KBM-7 (cell line): ENCODE results near the gene BCAN.
A peak's percentile ranks its signal among the peaks of the same experiment; 100 is the strongest.
"Not testable (repeated sequence)": the region's sequence is repeated elsewhere in the genome, so short reads cannot be mapped to it uniquely, and the experiment has no call there.

ENCODE experiments used
- DNase-seq: peaks from one replicate; pipeline ENCODE4 v3.0.0-alpha.2; 2015
- in situ Hi-C: fragments of 300-500 bp; cut with MboI; formaldehyde crosslinking; loops from 2 replicates; pipeline ENCODE4 v1.14.3; 2020; ENCODE audit warnings: low sequenced_read_pairs, low pct_unique_long_range_greater_than_20kb, mixed read lengths

BCAN gene

GRCh38 chr1:156612666-156613065 is 29.3 kb upstream of the BCAN start:
- in situ Hi-C loops: no loop called here

GRCh38 chr1:156615946-156616345 is 26.0 kb upstream of the BCAN start:
- in situ Hi-C loops: no loop called here
- no peak for DNase-seq

More at GRCh38 chr1:156612666-156613065, 29.3 kb upstream of the BCAN start:
- no peak for DNase-seq

DNA sequence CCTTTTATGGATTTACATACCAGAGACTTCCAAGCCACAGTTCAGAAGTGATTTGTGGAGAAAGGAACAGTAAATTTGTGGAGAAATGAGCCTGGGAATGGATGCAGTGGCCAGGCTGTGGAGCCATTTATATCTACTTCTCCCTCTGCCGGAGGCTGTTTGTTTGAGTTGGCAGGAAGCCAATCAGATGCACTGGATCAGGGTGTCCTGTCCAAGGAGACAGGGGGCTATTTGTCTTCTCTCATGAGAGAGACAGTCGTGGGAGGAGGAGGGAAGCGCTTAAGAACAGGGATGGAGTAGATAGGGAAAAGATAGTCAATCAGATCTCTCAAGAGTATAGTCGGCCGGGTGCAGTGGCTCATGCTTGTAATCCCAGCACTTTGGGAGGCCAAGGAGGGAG is 25.5 kb upstream of the BCAN start:
- DNase-seq: no peak
- in situ Hi-C loops: no loop called here

DNA sequence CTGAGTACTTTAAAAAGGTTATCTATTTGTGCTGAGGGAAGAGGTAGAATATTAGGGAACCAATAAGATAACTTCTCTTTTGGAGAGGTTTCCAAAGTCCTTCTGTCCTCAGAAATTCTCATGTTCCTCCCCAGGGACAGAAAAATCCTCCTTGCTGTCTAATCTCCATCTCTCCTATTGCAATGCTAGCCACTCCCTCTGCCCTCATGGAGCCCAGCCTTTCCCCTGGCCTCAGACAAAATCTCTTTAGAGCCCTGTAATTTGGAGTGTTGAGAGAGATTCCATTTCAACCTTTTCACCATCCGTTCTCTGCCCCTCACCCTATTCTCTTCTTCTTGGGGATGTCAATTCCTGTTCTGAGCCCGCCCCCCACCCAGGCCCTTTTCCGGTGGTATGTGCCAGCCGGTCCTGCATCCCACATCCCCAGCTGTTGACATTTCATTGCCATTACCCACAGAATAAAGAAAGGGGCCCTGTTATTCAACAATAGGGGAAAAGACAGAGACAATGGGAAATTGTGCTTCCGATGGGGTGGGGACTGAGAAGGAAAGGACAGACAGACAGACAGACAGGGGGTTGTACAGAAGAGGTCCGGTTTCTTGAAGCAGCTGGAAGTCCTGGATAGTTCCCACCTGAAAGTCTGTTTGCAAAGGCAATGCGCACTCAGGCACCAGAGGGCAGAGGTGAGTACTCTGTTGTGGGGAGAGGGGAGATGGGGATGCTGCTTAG is 22.9 kb upstream of the BCAN start, which contains the start of gene HAPLN2:
HAPLN2 (plus strand) TSS at position 563 of the 729 bp plus-strand sequence. CDS start 4,076 bp downstream, outside the sequence.
- peak; percentile 42 for DNase-seq
- in situ Hi-C loops: no loop called here

GRCh38 chr1:156619582-156619955 is 22.3 kb upstream of the BCAN start:
- in situ Hi-C loops: no loop called here
- no peak for DNase-seq

DNA sequence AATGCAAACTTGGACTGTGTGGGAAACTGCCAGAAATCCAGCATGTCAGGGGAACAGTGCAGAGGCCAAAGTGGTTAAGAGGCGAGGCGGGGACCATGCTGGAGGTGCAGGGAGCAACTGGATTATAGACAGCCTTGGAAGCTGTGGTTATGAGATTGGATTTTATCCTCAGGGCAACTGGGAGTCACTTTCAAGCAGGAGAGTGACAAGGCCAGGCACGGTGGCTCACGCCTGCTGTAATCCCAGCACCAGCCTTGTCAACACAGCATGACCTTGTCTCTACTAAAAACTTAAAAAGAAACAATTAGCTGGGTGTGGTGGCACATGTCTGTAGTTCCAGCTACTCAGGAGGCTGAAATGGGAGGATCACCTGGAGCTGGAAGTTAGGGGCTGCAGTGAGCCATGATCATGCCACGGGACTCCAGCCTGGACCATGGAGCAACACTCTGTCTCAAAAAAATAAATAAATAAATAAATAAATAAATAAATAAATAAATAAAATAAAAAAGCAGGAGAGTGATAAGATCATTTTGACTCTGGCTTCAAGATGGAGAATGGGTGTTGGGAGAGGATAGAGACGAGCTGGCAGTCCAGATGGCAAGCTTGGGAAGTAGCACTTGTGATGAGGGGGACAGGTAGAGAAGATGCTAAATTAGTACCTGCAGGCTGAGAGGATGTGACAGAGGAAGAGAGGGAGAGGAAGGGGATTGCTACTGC is 19.2 kb upstream of the BCAN start:
- in situ Hi-C loops: no loop called here
- DNase-seq: no peak

DNA sequence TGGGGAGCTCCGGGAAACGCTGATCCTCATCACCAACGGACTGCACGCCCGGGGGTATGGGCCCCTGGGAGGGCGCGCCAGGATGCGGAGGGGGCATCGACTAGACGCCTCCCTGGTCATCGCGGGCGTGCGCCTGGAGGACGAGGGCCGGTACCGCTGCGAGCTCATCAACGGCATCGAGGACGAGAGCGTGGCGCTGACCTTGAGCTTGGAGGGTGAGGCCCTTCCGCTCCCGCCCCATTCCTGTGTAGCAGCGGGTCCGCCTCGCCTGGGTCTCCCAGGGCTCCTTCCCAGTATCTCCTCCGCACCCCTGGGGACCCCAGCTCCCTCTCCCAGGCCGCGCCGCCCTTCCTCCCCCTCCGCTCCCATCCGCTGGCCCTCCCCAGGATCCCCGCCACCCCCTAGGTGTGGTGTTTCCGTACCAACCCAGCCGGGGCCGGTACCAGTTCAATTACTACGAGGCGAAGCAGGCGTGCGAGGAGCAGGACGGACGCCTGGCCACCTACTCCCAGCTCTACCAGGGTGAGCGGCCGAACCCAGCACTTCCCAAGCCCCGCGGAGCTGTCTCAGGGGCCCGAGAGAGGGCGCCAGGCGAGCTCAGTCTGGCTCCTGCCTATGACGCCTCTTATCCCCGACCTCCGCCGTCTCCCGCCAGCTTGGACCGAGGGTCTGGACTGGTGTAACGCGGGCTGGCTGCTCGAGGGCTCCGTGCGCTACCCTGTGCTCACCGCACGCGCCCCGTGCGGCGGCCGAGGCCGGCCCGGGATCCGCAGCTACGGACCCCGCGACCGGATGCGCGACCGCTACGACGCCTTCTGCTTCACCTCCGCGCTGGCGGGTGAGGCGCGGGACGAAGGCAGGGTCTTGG is 17.7 kb upstream of the BCAN start:
- in situ Hi-C loops: no loop called here
- DNase-seq: peak; percentile 56

- in situ Hi-C loops: no loop called here
- DNase-seq: no peak
These were observed 17.0 kb upstream of the BCAN start for GRCh38 chr1:156624814-156625435.

DNA sequence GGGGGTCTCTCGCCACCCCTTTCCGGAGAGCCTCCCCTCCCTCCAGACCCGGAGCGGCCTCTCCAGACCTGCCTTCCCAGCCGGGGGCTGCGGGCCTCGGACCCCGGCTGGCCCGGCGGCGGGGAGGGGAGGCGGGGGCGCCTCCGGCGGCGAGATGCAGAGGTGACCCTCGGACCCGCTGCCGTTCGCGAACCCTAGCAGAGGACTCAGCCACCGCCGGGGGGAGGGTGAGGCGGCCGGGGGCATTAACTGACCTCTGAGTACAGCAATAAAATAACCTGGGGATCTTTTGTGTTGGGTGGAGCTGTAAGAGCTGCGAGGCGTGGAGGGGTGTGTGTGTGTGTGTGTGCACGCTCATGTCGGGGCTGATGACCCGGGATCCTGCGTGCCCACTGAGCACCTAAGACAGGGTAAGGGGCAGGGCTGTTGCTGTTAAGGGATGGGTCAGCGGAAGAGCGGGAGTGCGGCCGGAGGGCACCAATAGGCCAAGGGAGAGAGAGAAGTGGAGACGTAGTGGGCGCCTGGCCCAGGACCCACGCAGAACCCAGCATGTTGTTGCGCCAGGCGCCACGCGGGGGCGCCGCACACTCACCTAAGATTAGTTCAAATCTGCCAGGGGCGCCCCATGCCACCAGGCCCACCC is 16.4 kb upstream of the BCAN start:
- in situ Hi-C loops: no loop called here

GRCh38 chr1:156626079-156626438 is 15.9 kb upstream of the BCAN start:
- in situ Hi-C loops: no loop called here
- DNase-seq: no peak

More for the DNA sequence above, 16.4 kb upstream of the BCAN start:
- peak; percentile 65 for DNase-seq

- in situ Hi-C loops: no loop called here
- peak; percentile 66 for DNase-seq
These were observed 14.5 kb upstream of the BCAN start for GRCh38 chr1:156627313-156627880.

- no peak for DNase-seq
- in situ Hi-C loops: no loop called here
These were observed 12.0 kb upstream of the BCAN start for GRCh38 chr1:156629823-156630449.

- DNase-seq, in situ Hi-C loops: not testable (repeated sequence)
These were observed 10.8 kb upstream of the BCAN start for GRCh38 chr1:156631152-156631551.

DNA sequence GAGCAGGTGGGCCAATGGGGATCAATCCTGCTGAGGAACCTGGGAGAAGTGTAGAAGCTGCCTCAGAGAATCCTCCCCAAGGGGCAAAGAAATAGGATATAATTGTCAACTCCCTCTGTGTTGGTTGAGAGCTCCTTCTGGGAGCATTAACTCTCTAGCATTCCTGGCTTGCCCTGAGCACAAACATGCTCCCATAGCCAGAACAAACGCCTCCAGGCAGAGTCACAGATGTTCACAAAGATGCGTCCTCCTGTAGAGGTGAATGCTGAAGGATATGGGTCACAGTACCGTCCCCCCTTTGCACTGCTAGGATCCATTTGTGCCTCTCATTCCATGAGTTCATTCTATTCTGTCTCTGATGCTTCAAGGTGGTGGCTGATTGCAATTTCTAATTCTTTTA is 9.6 kb upstream of the BCAN start:
- in situ Hi-C loops: no loop called here
- no peak for DNase-seq

DNA sequence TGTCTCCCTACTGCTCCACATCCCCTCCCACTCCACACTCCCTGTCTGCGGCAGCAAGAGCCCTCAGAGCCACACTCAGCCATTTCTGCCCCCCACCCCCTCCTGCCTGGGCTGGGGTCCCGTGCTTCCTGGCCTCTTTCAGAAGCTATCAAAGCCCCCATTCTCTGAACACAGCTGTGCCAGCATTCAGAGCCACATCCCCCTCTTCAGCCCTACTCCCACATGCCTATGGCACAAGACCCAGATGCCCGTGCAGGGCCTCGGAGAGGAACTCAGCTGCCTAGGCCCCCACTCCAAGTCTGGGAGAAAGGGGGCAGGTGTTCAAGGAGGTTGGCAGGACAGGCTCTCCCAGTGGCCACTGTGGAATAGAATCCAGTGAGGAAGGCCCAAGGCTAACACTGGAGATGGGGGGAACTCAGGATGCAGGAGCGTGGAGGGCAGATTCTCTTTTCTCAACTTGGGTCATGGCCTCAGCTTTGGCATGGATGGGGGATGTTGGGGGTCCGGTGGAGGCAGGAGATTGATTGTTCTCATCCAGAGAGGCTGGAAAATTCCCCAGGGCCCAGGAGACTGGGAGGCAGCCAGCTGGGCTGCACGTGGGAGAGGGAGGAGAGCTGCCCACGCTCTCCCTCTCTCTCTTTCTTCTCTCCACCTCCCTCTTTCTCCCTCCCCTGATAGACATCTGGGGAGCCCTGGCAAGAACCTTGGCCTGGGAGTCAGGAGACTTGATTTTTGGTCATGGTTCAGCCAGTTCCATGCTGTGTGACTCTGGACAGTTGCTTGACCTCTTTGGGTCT is 3.5 kb upstream of the BCAN start:
- DNase-seq: no peak
- in situ Hi-C loops: no loop called here

DNA sequence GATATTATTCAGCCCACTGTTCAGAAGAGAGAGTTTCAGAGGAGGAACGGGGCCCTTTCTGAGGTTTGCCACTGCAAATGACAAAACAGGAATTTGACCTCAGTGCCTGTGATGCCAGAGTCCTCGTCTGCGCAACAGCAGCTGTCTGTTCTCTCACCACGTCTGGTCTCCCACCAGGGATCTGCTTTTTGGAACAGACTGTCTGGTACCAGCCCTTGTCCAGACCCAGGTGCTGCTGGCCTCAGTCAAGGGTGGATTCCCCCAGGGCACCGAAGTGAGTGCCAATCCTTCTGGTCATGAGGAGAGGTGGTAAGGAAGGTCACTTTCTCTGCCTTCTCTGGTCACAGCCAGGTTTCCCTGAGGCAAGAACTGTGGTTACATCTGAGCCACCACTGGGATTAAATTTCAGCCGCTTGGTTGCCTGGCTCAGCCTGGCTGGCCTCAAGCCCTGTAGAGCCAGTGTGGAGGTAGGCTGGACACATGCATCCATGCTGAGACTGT is 2.3 kb upstream of the BCAN start:
- no peak for DNase-seq
- in situ Hi-C loops: no loop called here
